Measurements from ENCODE around the gene TSPAN9.

The TSPAN9 gene

DNA sequence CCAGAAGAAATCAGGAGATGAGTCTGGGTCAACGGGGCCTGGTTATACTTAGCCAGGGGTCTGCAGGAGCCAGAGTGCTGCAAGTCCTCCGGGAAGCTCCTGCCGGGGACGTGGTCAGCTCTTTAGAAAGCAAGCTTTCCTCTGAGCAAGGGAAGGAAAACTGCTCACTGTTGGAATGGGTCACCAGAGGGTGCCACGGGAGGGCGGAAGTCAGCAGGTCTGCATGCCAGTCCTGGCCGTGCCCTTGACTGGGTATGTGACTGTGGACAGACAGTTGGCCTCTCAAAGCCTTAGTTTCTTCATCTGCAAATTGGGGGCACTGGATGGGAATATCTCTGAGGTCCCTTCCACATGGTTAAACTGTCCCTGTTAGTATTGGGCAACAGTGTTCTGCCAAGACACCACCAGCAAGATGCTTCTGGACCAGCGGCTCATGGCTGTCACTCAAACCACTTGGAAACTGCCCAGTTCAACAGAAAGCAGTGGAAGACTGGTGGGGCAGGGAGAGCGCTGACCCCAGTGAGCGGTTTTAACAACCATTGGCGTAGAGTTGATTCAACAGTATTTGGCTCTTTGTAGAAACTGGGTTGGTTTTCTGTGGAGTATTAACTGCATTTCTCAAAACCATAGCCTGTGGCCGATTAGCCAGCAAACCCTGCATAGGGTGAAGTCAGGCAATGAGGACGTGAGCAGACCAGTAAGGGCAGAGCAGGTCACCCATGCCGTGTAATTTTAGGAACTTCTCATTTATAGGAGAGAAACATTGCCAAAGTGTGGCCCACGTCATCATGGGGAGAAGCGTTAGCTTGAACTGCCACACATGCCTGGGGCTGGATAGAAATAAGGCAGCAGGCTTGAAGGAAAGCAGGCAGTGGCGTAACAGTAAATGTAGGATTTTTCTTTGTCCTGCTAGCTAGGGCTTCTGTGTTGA is 249.9 kb downstream of the TSPAN9 start:
- Histone ChIP-seq H3K79me1 (ENCODE audit: low read length) (no peaks in the 10 kb centered on the region), H2BK120ac (ENCODE audit: low read depth, low read length) (no peak overlapping the region)
- no CpG with 5 or more reads among the region's 17 CpGs for WGBS (ENCODE audit: extremely low coverage, insufficient coverage, low lambda C conversion rate)

DNA sequence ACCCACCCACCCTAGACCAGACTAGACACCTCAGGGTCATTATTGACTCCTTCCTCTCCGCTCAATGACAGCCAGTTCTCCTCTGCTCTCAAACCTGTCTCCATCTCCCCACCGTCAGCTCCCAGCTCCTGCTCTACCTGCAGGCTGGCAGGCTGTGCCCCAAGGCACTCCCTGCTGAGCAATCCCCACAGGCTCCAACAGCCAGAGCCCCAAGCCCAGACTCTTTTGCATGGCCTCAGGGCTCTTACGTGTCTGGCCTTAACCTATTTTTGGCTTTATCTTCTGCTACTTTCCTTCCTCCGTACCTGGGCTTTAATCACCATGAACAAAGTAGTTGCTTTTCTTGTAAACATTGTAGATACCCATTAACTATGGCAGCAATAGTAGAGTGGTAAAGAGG is 250.9 kb downstream of the TSPAN9 start:
- H3K4ac ChIP-seq (ENCODE audit: low read depth, low read length) = no peak overlapping the region

More for the DNA sequence above, 249.9 kb downstream of the TSPAN9 start:
- Histone ChIP-seq H3K4me2 (ENCODE audit: low read length) (no peak overlapping the region), H3K56ac (ENCODE audit: low read length) (no peak overlapping the region), H2AK5ac (ENCODE audit: low read length) (no peak overlapping the region), H3K9ac (ENCODE audit: low read length) (no peak overlapping the region), H4K5ac (ENCODE audit: low read length) (no peak overlapping the region), H2BK5ac (ENCODE audit: low read length) (no peak overlapping the region), H4K8ac (ENCODE audit: low read depth, low read length) (no peak overlapping the region), H3K4ac (ENCODE audit: low read depth, low read length) (no peak overlapping the region), H3K79me2 (ENCODE audit: control insufficient read depth, insufficient read depth, low read length) (no peaks in the 10 kb centered on the region), H2BK15ac (replicated peaks; ENCODE audit: low read depth) (no peak overlapping the region), H3K27me3 (ENCODE audit: insufficient read depth, low read length, poor library complexity) (no peaks in the 10 kb centered on the region), H3K27ac (ENCODE audit: low read depth, low read length) (no peak overlapping the region), H3K23ac (ENCODE audit: low read length) (no peak overlapping the region), H3K4me3 (ENCODE audit: low read length) (no peak overlapping the region), H3K36me3 (ENCODE audit: control insufficient read depth, insufficient read depth, low read length) (no peaks in the 10 kb centered on the region), H3K4me1 (ENCODE audit: control insufficient read depth, low read depth, low read length) (no peaks in the 10 kb centered on the region), H3K18ac (ENCODE audit: low read length) (no peak overlapping the region)
- DNase-seq = no peak

DNA sequence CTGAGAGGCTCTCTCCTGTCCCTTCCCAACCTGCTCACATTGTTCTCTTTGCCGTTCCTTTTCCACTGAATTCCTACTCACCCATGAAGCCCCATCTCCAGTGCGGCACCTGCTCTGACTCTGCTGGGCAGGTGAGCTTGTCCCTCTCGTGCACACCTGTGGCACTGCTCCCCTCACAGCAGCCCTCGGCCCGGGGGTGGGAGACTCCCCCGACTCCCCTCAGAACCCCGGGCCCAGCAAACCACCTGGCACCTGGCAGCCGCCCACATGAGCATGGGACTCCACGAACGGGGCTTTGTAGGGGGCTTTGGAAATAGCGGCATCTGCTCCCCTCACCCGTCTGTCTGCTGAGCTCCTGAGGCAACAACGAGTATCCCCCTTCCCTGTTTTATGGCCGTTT is 251.4 kb downstream of the TSPAN9 start:
- no CpG with 5 or more reads among the region's 14 CpGs for WGBS (ENCODE audit: extremely low coverage, insufficient coverage, low lambda C conversion rate)

More for the DNA sequence above, 250.9 kb downstream of the TSPAN9 start:
- no peak overlapping the region for H4K8ac ChIP-seq (ENCODE audit: low read depth, low read length)
- H3K9ac ChIP-seq (ENCODE audit: low read length) = no peak overlapping the region
- H3K4me1 ChIP-seq (ENCODE audit: control insufficient read depth, low read depth, low read length) = no peaks in the 10 kb centered on the region
- no CpG with 5 or more reads among the region's 4 CpGs for WGBS (ENCODE audit: extremely low coverage, insufficient coverage, low lambda C conversion rate)
- H3K27me3 ChIP-seq (ENCODE audit: insufficient read depth, low read length, poor library complexity) = no peaks in the 10 kb centered on the region
- H3K36me3 ChIP-seq (ENCODE audit: control insufficient read depth, insufficient read depth, low read length) = no peaks in the 10 kb centered on the region
- H2BK120ac ChIP-seq (ENCODE audit: low read depth, low read length) = no peak overlapping the region
- H3K4me3 ChIP-seq (ENCODE audit: low read length) = no peak overlapping the region
- H3K79me1 ChIP-seq (ENCODE audit: low read length) = no peaks in the 10 kb centered on the region
- no peak overlapping the region for H2BK15ac ChIP-seq (replicated peaks; ENCODE audit: low read depth)
- H3K4me2 ChIP-seq (ENCODE audit: low read length) = no peak overlapping the region
- no peak overlapping the region for H3K27ac ChIP-seq (ENCODE audit: low read depth, low read length)
- no peak overlapping the region for H2AK5ac ChIP-seq (ENCODE audit: low read length)
- no peak overlapping the region for H3K56ac ChIP-seq (ENCODE audit: low read length)
- DNase-seq = no peak
- no peak overlapping the region for H3K23ac ChIP-seq (ENCODE audit: low read length)
- H2BK5ac ChIP-seq (ENCODE audit: low read length) = no peak overlapping the region
- H3K18ac ChIP-seq (ENCODE audit: low read length) = no peak overlapping the region
- no peak overlapping the region for H4K5ac ChIP-seq (ENCODE audit: low read length)
- H3K79me2 ChIP-seq (ENCODE audit: control insufficient read depth, insufficient read depth, low read length) = no peaks in the 10 kb centered on the region

DNA sequence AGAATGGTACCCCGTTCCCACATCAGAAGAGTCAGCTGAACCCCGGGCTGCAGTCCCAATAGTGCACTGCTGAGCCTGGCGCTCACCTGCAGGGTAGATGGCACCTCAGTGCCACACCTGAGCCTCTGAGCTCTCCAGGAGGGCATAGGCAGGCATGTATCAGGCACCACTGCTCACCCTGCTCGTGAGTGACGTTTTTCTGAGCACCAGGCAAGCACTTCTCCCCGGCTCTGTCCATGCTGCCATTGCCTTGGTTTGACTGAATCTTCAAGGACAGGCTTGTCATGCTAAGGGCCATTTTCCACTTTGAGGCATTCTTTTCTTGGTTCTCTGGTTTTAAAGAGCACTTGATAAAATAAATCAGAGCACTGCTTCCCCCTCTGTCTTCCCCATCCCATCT is 252.2 kb downstream of the TSPAN9 start:
- no CpG with 5 or more reads among the region's 6 CpGs for WGBS (ENCODE audit: extremely low coverage, insufficient coverage, low lambda C conversion rate)
- Histone ChIP-seq H3K27ac (ENCODE audit: low read depth, low read length) (no peak overlapping the region), H4K5ac (ENCODE audit: low read length) (no peak overlapping the region), H3K9ac (ENCODE audit: low read length) (no peak overlapping the region), H2BK5ac (ENCODE audit: low read length) (no peak overlapping the region), H2BK15ac (replicated peaks; ENCODE audit: low read depth) (no peak overlapping the region), H3K18ac (ENCODE audit: low read length) (no peak overlapping the region), H3K4me2 (ENCODE audit: low read length) (no peak overlapping the region), H2AK5ac (ENCODE audit: low read length) (no peak overlapping the region), H3K4ac (ENCODE audit: low read depth, low read length) (no peak overlapping the region), H3K4me1 (ENCODE audit: control insufficient read depth, low read depth, low read length) (peaks cover 1% of the 10 kb centered on the region), H3K27me3 (ENCODE audit: insufficient read depth, low read length, poor library complexity) (no peaks in the 10 kb centered on the region), H3K23ac (ENCODE audit: low read length) (no peak overlapping the region), H3K79me2 (ENCODE audit: control insufficient read depth, insufficient read depth, low read length) (no peaks in the 10 kb centered on the region), H3K79me1 (ENCODE audit: low read length) (no peaks in the 10 kb centered on the region), H2BK120ac (ENCODE audit: low read depth, low read length) (no peak overlapping the region), H3K4me3 (ENCODE audit: low read length) (no peak overlapping the region), H4K8ac (ENCODE audit: low read depth, low read length) (no peak overlapping the region), H3K56ac (ENCODE audit: low read length) (no peak overlapping the region), H3K36me3 (ENCODE audit: control insufficient read depth, insufficient read depth, low read length) (no peaks in the 10 kb centered on the region)
- DNase-seq = no peak

More for the DNA sequence above, 251.4 kb downstream of the TSPAN9 start:
- DNase-seq = no peak
- H3K23ac ChIP-seq (ENCODE audit: low read length) = no peak overlapping the region
- H3K18ac ChIP-seq (ENCODE audit: low read length) = no peak overlapping the region
- H3K4me1 ChIP-seq (ENCODE audit: control insufficient read depth, low read depth, low read length) = peaks cover 1% of the 10 kb centered on the region
- H4K5ac ChIP-seq (ENCODE audit: low read length) = no peak overlapping the region
- H3K79me2 ChIP-seq (ENCODE audit: control insufficient read depth, insufficient read depth, low read length) = no peaks in the 10 kb centered on the region
- H2BK5ac ChIP-seq (ENCODE audit: low read length) = no peak overlapping the region
- no peak overlapping the region for H3K4ac ChIP-seq (ENCODE audit: low read depth, low read length)
- no peaks in the 10 kb centered on the region for H3K79me1 ChIP-seq (ENCODE audit: low read length)
- H3K4me3 ChIP-seq (ENCODE audit: low read length) = no peak overlapping the region
- no peak overlapping the region for H4K8ac ChIP-seq (ENCODE audit: low read depth, low read length)
- no peaks in the 10 kb centered on the region for H3K27me3 ChIP-seq (ENCODE audit: insufficient read depth, low read length, poor library complexity)
- no peak overlapping the region for H3K27ac ChIP-seq (ENCODE audit: low read depth, low read length)
- H3K36me3 ChIP-seq (ENCODE audit: control insufficient read depth, insufficient read depth, low read length) = no peaks in the 10 kb centered on the region
- H2BK15ac ChIP-seq (replicated peaks; ENCODE audit: low read depth) = no peak overlapping the region
- H3K56ac ChIP-seq (ENCODE audit: low read length) = no peak overlapping the region
- no peak overlapping the region for H2AK5ac ChIP-seq (ENCODE audit: low read length)
- H2BK120ac ChIP-seq (ENCODE audit: low read depth, low read length) = no peak overlapping the region
- no peak overlapping the region for H3K9ac ChIP-seq (ENCODE audit: low read length)
- H3K4me2 ChIP-seq (ENCODE audit: low read length) = no peak overlapping the region

DNA sequence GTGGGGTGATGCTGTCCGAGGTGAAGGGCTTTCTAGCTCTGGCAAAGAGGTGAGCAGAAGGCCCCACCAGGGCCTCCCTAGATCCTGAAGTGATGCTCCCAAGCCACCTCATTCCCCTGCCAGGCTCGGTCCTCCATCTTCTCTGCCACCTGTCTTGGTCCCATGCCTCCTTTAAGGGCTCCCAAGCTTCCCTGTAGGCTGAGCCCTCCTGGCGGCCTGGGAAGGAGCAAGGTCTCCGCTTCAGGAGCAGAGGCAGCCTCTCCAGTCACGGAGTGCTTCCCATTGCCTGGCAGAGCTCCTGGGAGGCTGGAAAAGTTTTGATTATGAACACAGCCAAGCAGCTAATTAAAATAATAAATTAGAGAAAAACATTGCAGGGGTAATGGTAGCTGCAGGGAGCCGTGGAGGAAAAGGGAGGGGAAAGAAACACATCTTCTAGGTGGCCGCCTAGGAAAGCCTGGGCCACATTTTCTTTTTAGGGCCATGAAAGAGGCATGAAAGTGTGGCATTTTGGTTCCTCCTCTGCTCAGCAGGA is 253.9 kb downstream of the TSPAN9 start:
- WGBS (ENCODE audit: extremely low coverage, insufficient coverage, low lambda C conversion rate) = no CpG with 5 or more reads among the region's 7 CpGs
- H4K8ac ChIP-seq (ENCODE audit: low read depth, low read length) = no peak overlapping the region
- H3K4me1 ChIP-seq (ENCODE audit: control insufficient read depth, low read depth, low read length) = peaks cover 1% of the 10 kb centered on the region
- H3K4me3 ChIP-seq (ENCODE audit: low read length) = no peak overlapping the region
- no peak for DNase-seq
- H2BK15ac ChIP-seq (replicated peaks; ENCODE audit: low read depth) = no peak overlapping the region
- no peaks in the 10 kb centered on the region for H3K79me2 ChIP-seq (ENCODE audit: control insufficient read depth, insufficient read depth, low read length)
- H4K5ac ChIP-seq (ENCODE audit: low read length) = no peak overlapping the region
- H3K9ac ChIP-seq (ENCODE audit: low read length) = no peak overlapping the region
- H3K27ac ChIP-seq (ENCODE audit: low read depth, low read length) = no peak overlapping the region
- no peak overlapping the region for H3K4me2 ChIP-seq (ENCODE audit: low read length)
- H2BK120ac ChIP-seq (ENCODE audit: low read depth, low read length) = no peak overlapping the region
- H3K79me1 ChIP-seq (ENCODE audit: low read length) = no peaks in the 10 kb centered on the region
- no peak overlapping the region for H3K4ac ChIP-seq (ENCODE audit: low read depth, low read length)
- no peaks in the 10 kb centered on the region for H3K27me3 ChIP-seq (ENCODE audit: insufficient read depth, low read length, poor library complexity)
- H3K23ac ChIP-seq (ENCODE audit: low read length) = no peak overlapping the region
- no peak overlapping the region for H3K56ac ChIP-seq (ENCODE audit: low read length)
- no peaks in the 10 kb centered on the region for H3K36me3 ChIP-seq (ENCODE audit: control insufficient read depth, insufficient read depth, low read length)
- H3K18ac ChIP-seq (ENCODE audit: low read length) = no peak overlapping the region
- no peak overlapping the region for H2AK5ac ChIP-seq (ENCODE audit: low read length)
- H2BK5ac ChIP-seq (ENCODE audit: low read length) = no peak overlapping the region
